Prostate gland (tissue), 2 donors: ENCODE results near the gene SFT2D3.

Experiments
- CTCF ChIP-seq, 4 experiments: fragments of 200-600 bp in 2 of 4; fragments of 450-650 bp in 2 of 4; sonication (generic) in 2 of 4; IDR thresholded peaks; 1 replicate in 3 of 4; 2 replicates in 1 of 4; pipeline ENCODE4 v1.5.1; 2016 to 2019; ENCODE audit warnings: antibody characterized with exemption in 4 of 4, mild to moderate bottlenecking in 2 of 4, moderate library complexity in 2 of 4
- POLR2AphosphoS5 ChIP-seq: sonication (generic); formaldehyde crosslinking; IDR thresholded peaks from one replicate; pipeline ENCODE4 v1.6.1; 2017; ENCODE audit warnings: antibody characterized with exemption

DNA sequence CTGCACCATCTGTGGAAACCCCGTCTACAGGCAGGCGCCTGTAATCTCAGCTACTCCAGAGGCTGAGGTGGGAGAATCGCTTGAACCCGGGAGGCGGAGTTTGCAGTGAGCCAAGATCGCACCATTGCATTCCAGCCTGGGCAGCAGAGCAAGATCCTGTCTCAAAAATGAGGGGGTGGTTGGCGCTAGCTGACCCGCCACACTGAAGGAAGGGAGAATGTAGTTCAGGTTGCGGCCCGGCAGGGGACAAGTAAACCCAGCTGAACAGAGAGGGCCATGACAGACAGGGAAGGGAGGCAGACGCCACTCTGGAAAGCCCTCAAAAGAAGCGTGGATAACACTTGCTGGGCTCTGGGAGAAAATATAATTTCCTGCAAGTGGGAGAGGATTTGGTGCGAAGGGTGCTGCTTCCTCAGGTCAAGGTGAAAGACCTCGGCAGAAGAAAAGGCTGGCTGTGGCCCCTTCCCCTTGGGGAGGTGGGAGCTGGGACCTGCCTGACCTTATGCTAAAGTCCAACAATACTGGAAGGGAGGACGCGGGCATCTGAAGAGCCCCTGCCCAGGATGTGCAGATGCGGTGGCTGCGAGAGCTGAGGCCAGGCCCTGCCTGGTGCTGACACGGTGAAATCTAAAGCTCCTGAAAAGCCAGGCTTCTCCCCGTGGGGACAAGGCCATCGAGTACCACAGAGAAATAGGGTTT lies 3.7 kb upstream of the SFT2D3 start:
- TF ChIP-seq CTCF (IDR thresholded peaks at IDR 0.05) (no peak), POLR2AphosphoS5 (no peak)
